NCI-H1417 treated with DMSO at 0.1 percent for 48 hours (cell line): ENCODE measurements around the gene ZNF235.
"Not testable (repeated sequence)": the region's sequence is repeated elsewhere in the genome, so short reads cannot be mapped to it uniquely, and the experiment has no call there.

Source experiments
- DNase-seq: peaks from one replicate; lab custom pipeline; 2025; lab: John Stamatoyannopoulos, UW

ZNF235 gene

DNA sequence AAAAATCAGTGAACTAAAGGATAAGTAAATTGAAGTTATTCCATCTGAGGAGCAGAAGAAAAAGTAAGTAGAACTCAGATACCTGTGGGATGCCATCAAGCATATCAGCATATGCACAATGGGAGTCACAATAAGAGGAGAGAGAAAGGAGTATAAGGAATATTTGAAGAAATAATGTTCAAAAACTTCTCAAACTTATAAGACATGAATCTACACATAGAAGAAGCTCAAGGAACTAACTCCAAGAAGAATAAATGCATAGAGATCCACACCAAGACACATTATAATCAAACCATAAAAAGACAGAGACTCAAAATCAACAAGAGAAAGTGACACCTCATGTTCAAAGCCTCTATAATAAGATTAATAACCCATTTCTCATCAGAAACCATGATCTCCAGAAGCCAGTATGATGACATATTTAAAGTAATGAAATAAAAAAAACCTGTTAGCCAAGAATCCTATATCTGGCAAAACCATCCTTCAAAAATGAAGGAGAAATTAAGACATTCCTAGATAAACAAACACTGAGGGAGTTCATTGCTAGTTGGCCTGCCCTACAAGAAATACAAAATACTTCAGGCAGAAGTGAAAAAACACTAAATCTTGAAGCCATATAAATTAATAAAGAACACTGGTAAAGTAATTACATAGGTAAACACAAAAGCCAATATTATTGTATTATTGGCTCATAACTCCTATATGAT lies 49.0 kb downstream of the ZNF235 start:
- no peak for DNase-seq

DNA sequence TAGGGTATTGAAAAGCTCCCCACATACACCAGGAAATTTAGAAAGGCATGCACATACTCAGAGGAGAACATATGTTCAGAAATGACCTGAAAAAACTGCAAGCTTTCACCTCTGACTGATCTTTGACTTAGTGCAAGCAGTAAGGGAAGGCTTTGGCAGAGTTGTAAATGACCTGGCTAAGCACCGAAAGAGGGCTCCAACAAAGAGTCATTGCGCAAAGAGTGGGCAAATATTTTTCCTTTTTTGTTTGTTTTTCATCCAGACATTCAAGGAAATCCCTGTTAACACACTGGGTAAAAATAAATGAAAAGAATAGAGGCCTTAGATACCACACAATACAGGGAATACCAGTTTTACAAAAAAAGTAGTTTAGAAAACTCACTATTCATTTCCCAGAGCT lies 50.3 kb downstream of the ZNF235 start:
- no peak for DNase-seq

DNA sequence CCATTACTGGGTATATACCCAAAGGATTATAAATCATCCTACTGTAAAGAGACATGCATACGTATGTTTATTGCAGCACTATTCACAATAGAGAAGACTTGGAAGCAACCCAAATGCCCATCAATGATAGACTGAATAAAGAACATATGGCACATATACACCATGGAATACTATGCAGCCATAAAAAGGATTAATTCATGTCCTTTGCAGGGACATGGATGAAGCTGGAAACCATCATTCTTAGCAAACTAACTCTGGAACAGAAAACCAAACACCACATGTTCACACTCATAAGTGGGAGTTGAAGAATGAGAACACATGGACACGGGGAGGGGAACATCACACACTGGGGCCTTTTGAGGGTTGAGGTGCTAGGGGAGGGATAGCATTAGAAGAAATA lies 51.4 kb downstream of the ZNF235 start:
- not testable (repeated sequence) for DNase-seq

DNA sequence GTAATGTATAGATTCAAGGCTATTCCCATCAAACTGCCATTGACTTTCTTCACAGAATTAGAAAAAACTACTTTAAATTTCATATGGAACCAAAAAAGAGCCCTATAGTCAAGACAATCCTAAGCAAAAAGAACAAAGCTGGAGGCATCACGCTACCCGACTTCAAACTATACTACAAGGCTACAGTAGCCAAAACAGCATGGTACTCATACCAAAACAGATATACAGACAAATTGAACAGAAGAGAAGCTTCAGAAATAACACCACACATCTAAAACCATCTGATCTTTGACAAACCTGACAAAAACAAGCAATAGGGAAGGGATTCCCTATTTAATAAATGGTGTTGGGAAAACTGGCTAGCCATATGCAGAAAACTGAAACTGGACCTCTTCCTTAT lies 52.5 kb downstream of the ZNF235 start:
- DNase-seq, result not testable (repeated sequence)

DNA sequence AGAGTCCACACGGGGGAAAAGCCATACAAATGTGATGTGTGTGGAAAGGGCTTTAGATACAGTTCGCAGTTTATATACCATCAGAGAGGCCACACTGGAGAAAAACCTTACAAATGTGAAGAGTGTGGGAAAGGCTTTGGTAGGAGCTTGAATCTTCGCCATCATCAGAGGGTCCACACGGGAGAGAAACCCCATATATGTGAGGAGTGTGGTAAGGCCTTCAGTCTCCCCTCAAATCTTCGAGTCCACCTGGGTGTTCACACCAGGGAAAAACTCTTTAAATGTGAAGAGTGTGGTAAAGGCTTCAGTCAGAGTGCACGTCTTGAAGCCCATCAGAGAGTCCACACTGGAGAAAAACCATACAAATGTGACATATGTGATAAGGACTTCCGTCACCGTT lies 68.4 kb downstream of the ZNF235 start:
- no peak for DNase-seq
